ENCODE results near the gene DUSP22. TPM values are rescaled to one million over a fixed set of nuclear protein-coding genes. Genes with fewer than 3 reads are reported as not detected.

Gene DUSP22
- total RNA-seq, 4 donors from 2014 or later: 67.0 to 97.3 (median 78.0) TPM

GRCh38 chr6:357791-358341 is 65.6 kb downstream of the DUSP22 start:
- Histone ChIP-seq H3K27ac (no peak overlapping the region), H3K4me3 (no peak overlapping the region), H3K4me1 (no peaks in the 10 kb centered on the region), H3K27me3 (peaks cover 18% of the 10 kb centered on the region), H3K36me3 (peaks cover 0 to 6% of the 10 kb centered on the region in 2 donors), H3K9me3 (peaks cover 0 to 5% (median 0%) of the 10 kb centered on the region in 3 donors)
- TF ChIP-seq EP300 (IDR thresholded peaks at IDR 0.05): no peak
- no peak for TF ChIP-seq POLR2AphosphoS5 (IDR thresholded peaks at IDR 0.05)
- TF ChIP-seq POLR2A (IDR thresholded peaks at IDR 0.05): no peak
- TF ChIP-seq, protein P1, sequence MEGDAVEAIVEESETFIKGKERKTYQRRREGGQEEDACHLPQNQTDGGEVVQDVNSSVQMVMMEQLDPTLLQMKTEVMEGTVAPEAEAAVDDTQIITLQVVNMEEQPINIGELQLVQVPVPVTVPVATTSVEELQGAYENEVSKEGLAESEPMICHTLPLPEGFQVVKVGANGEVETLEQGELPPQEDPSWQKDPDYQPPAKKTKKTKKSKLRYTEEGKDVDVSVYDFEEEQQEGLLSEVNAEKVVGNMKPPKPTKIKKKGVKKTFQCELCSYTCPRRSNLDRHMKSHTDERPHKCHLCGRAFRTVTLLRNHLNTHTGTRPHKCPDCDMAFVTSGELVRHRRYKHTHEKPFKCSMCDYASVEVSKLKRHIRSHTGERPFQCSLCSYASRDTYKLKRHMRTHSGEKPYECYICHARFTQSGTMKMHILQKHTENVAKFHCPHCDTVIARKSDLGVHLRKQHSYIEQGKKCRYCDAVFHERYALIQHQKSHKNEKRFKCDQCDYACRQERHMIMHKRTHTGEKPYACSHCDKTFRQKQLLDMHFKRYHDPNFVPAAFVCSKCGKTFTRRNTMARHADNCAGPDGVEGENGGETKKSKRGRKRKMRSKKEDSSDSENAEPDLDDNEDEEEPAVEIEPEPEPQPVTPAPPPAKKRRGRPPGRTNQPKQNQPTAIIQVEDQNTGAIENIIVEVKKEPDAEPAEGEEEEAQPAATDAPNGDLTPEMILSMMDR (IDR thresholded peaks at IDR 0.05): no peak
- ATAC-seq: no peak
- 80 to 81% methylated on average over 9 to 10 of the region's 13 CpGs for WGBS, 2 donors (ENCODE audit: low coverage in 1 of 2)

- ATAC-seq: no peak
Measured at GRCh38 chr6:358432-358831, 66.1 kb downstream of the DUSP22 start.

GRCh38 chr6:358847-359246 is 66.6 kb downstream of the DUSP22 start:
- H3K27ac ChIP-seq: no peak overlapping the region
- H3K36me3 ChIP-seq: no peaks in the 10 kb centered on the region
- H3K4me3 ChIP-seq: no peak overlapping the region
- H3K4me1 ChIP-seq: no peaks in the 10 kb centered on the region
- 82 to 90% methylated on average over 4 to 6 of the region's 8 CpGs for WGBS, 2 donors (ENCODE audit: low coverage in 1 of 2)
- no peak for ATAC-seq
- TF ChIP-seq POLR2AphosphoS5 (IDR thresholded peaks at IDR 0.05) (no peak), POLR2A (IDR thresholded peaks at IDR 0.05) (no peak)
- H3K9me3 ChIP-seq: peaks cover 0 to 15% (median 0%) of the 10 kb centered on the region in 3 donors
- peaks cover 24% of the 10 kb centered on the region for H3K27me3 ChIP-seq

More at GRCh38 chr6:358432-358831, 66.1 kb downstream of the DUSP22 start:
- Histone ChIP-seq H3K9me3 (peaks cover 0 to 11% (median 0%) of the 10 kb centered on the region in 3 donors), H3K27me3 (peaks cover 22% of the 10 kb centered on the region), H3K36me3 (peaks cover 0 to under 1% of the 10 kb centered on the region in 2 donors), H3K4me3 (no peak overlapping the region), H3K27ac (no peak overlapping the region), H3K4me1 (no peaks in the 10 kb centered on the region)
- TF ChIP-seq EP300 (IDR thresholded peaks at IDR 0.05) (no peak), POLR2AphosphoS5 (IDR thresholded peaks at IDR 0.05) (no peak), POLR2A (IDR thresholded peaks at IDR 0.05) (no peak)
- TF ChIP-seq, protein P1 (IDR thresholded peaks at IDR 0.05): no peak
- WGBS, 2 donors (ENCODE audit: low coverage in 1 of 2): 76 to 92% methylated on average over 2 to 4 of the region's 4 CpGs

- 68 to 72% methylated on average over 11 to 13 of the region's 20 CpGs for WGBS, 2 donors (ENCODE audit: low coverage in 1 of 2)
- Histone ChIP-seq H3K9me3 (peaks cover 0 to 21% (median 0%) of the 10 kb centered on the region in 3 donors), H3K4me1 (no peaks in the 10 kb centered on the region), H3K27me3 (peaks cover 26% of the 10 kb centered on the region), H3K4me3 (no peak overlapping the region), H3K36me3 (no peaks in the 10 kb centered on the region), H3K27ac (no peak overlapping the region)
- no peak for ATAC-seq
- TF ChIP-seq, protein P1 (IDR thresholded peaks at IDR 0.05): no peak
- TF ChIP-seq POLR2AphosphoS5 (IDR thresholded peaks at IDR 0.05): no peak
- no peak for TF ChIP-seq EP300 (IDR thresholded peaks at IDR 0.05)
- no peak for TF ChIP-seq POLR2A (IDR thresholded peaks at IDR 0.05)
Measured at GRCh38 chr6:359261-360035, 67.2 kb downstream of the DUSP22 start.

GRCh38 chr6:360349-360748 is 68.1 kb downstream of the DUSP22 start:
- no peak for ATAC-seq
- no peaks in the 10 kb centered on the region for H3K4me1 ChIP-seq
- no peak overlapping the region for H3K27ac ChIP-seq
- H3K9me3 ChIP-seq: peaks cover 0 to 22% (median 0%) of the 10 kb centered on the region in 3 donors
- no peak for TF ChIP-seq POLR2AphosphoS5 (IDR thresholded peaks at IDR 0.05)
- TF ChIP-seq, protein P1 (IDR thresholded peaks at IDR 0.05): no peak
- WGBS, 2 donors (ENCODE audit: low coverage in 1 of 2): 70 to 75% methylated on average over 5 of the region's 5 CpGs
- H3K36me3 ChIP-seq: no peaks in the 10 kb centered on the region
- no peak overlapping the region for H3K4me3 ChIP-seq
- peaks cover 32% of the 10 kb centered on the region for H3K27me3 ChIP-seq
